Measurements from ENCODE around the gene CDK15. TPM values are rescaled to one million over a fixed set of nuclear protein-coding genes. Genes with fewer than 3 reads are reported as not detected.
A peak's percentile ranks its signal among the peaks of the same experiment; 100 is the strongest.

Gene CDK15
- total and polyA plus RNA-seq, 2 experiments from 2014 or later, result not detected

DNA sequence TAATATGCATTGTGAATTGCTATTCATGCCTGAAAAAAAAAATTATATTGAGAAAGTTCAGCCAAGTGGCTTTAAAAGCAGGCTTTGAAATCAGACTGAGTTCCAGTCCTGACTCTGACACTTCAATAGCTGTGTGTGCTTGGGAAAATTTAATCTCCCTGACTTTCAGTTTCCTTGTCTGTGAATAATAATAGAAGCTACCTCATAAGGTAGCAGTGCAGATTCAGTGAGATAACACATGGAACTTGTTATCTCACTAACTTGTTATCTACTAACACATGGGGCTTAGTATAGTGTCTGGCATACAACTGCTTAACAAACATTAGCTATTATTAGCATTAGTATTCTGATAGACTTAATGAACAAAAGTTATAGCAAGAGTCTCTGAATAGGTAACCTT, 40.5 kb upstream of the CDK15 start:
- Histone ChIP-seq H3K27me3 (no peaks in the 10 kb centered on the region), H3K9me3 (ENCODE audit: low read depth) (no peaks in the 10 kb centered on the region), H3K27ac (peak overlapping the region; percentile 22), H3K4me1 (ENCODE audit: low read depth) (no peaks in the 10 kb centered on the region), H3K4me3 (no peak overlapping the region), H3K36me3 (no peaks in the 10 kb centered on the region)
- TF ChIP-seq, protein P1, sequence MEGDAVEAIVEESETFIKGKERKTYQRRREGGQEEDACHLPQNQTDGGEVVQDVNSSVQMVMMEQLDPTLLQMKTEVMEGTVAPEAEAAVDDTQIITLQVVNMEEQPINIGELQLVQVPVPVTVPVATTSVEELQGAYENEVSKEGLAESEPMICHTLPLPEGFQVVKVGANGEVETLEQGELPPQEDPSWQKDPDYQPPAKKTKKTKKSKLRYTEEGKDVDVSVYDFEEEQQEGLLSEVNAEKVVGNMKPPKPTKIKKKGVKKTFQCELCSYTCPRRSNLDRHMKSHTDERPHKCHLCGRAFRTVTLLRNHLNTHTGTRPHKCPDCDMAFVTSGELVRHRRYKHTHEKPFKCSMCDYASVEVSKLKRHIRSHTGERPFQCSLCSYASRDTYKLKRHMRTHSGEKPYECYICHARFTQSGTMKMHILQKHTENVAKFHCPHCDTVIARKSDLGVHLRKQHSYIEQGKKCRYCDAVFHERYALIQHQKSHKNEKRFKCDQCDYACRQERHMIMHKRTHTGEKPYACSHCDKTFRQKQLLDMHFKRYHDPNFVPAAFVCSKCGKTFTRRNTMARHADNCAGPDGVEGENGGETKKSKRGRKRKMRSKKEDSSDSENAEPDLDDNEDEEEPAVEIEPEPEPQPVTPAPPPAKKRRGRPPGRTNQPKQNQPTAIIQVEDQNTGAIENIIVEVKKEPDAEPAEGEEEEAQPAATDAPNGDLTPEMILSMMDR (IDR thresholded peaks at IDR 0.05; ENCODE audit: low read depth, low read length), result no peak
- DNase-seq (ENCODE audit: low read depth in 1 of 2, low spot score in 1 of 2), result no peak

GRCh38 chr2:201768918-201769317, 37.4 kb upstream of the CDK15 start:
- no peak overlapping the region for H3K4me3 ChIP-seq
- no peaks in the 10 kb centered on the region for H3K27me3 ChIP-seq
- peak in 1 of 2 donors; percentile 25 for DNase-seq (ENCODE audit: low read depth in 1 of 2, low spot score in 1 of 2)
- TF ChIP-seq, protein P1 (IDR thresholded peaks at IDR 0.05; ENCODE audit: low read depth, low read length), result no peak
- H3K4me1 ChIP-seq (ENCODE audit: low read depth), result peaks cover 3% of the 10 kb centered on the region
- no peaks in the 10 kb centered on the region for H3K36me3 ChIP-seq
- no peaks in the 10 kb centered on the region for H3K9me3 ChIP-seq (ENCODE audit: low read depth)
- no peak overlapping the region for H3K27ac ChIP-seq

GRCh38 chr2:201769666-201770373, 36.5 kb upstream of the CDK15 start:
- Histone ChIP-seq H3K27me3 (no peaks in the 10 kb centered on the region), H3K27ac (no peak overlapping the region), H3K4me3 (no peak overlapping the region), H3K4me1 (ENCODE audit: low read depth) (peaks cover 3% of the 10 kb centered on the region), H3K36me3 (no peaks in the 10 kb centered on the region), H3K9me3 (ENCODE audit: low read depth) (no peaks in the 10 kb centered on the region)
- TF ChIP-seq, protein P1 (IDR thresholded peaks at IDR 0.05; ENCODE audit: low read depth, low read length), result no peak
- no peak for DNase-seq (ENCODE audit: low read depth in 1 of 2, low spot score in 1 of 2)

DNA sequence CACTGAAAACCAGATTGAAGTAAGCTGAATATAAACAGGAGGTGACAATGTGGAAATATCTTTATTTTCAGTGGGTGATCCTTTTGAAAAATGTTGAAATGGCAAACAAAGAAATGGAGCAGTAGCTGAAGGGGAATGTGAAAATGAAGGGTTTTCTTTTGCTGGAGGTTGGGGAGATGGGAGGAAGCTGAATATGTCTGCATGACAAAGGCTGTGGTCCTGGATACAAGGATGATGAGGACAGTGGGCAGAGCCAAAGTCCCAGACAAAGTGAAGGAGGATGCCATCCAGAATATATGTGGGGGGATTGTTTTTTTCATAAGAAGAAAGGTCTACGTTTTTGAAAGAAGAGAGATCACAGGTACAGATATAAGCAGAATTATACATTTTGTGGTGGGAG, 32.3 kb upstream of the CDK15 start:
- H3K27me3 ChIP-seq, result no peaks in the 10 kb centered on the region
- H3K27ac ChIP-seq, result no peak overlapping the region

DNA sequence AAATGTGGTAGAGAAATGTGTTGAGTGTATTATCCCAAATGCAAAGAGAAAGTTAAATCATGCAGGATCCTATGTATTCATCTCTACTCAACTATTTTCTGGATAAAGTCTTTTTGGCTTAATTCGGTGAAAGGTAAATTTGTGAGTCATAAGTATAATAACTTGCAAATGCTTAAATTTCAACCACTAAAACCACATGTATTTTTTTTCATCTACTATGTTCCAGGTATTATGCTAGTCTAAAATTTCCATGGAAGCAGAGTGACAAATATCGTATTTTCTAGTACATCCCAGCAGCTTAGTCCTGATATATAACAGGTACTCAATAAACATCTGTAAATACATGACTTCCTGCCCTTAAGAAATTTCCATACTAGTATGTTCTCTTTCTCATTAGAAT, 31.8 kb upstream of the CDK15 start:
- no peak overlapping the region for H3K4me3 ChIP-seq
- no peaks in the 10 kb centered on the region for H3K36me3 ChIP-seq
- peaks cover 4% of the 10 kb centered on the region for H3K4me1 ChIP-seq (ENCODE audit: low read depth)
- no peak for DNase-seq (ENCODE audit: low read depth in 1 of 2, low spot score in 1 of 2)
- no peaks in the 10 kb centered on the region for H3K27me3 ChIP-seq
- H3K27ac ChIP-seq, result no peak overlapping the region
- H3K9me3 ChIP-seq (ENCODE audit: low read depth), result no peaks in the 10 kb centered on the region
- TF ChIP-seq, protein P1 (IDR thresholded peaks at IDR 0.05; ENCODE audit: low read depth, low read length), result no peak

More for the DNA sequence above, 32.3 kb upstream of the CDK15 start:
- Histone ChIP-seq H3K36me3 (no peaks in the 10 kb centered on the region), H3K9me3 (ENCODE audit: low read depth) (no peaks in the 10 kb centered on the region), H3K4me1 (ENCODE audit: low read depth) (peaks cover 3% of the 10 kb centered on the region), H3K4me3 (no peak overlapping the region)
- DNase-seq (ENCODE audit: low read depth in 1 of 2, low spot score in 1 of 2), result no peak
- TF ChIP-seq, protein P1 (IDR thresholded peaks at IDR 0.05; ENCODE audit: low read depth, low read length), result no peak
